NCI-H526 treated with DMSO at 0.1 percent for 48 hours (cell line): ENCODE measurements around the gene SPOCD1.

Source experiments
- DNase-seq: peaks from one replicate; lab custom pipeline; 2025; lab: John Stamatoyannopoulos, UW

Gene SPOCD1

DNA sequence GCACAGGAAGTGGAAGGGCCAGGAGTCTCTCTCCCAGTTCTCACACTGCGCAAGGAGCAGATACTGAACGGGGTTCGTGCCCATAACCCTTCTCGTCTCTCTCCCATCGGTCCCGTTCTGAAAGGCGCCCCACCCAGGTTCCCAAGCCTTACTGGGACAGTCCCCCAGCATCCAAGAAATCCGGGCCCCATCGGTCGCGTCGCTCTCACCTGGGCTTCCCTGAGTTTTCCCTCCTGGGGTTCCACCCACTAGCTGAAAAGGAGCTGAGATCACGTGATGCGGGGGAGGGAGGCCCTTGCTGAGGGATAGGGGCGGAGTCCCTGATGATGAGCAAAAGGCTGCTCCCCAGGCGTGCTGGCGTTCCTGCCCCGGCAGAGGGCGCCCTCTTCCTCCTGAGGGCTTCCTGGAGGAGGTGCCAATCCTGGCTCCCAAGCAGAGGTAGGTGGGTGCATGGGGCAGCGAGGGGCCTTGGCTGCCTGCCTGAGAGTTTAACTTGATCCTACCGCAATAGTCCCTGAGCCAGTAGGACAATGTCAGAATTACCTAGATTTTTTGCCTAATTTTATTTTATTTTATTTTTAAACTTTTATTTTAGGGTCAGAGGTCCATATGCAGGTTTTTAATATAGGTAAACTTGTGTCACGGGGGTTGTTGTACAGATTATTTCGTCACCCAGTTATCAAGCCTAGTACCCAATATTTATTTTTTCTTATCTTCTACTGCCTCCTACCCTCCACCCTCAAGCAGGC, at the start of gene SPOCD1:
TSS of gene SPOCD1 (minus strand) at position 271 of the 749 bp plus-strand sequence. CDS start 689 bp downstream, outside the sequence.
- peak; percentile 52 for DNase-seq

DNA sequence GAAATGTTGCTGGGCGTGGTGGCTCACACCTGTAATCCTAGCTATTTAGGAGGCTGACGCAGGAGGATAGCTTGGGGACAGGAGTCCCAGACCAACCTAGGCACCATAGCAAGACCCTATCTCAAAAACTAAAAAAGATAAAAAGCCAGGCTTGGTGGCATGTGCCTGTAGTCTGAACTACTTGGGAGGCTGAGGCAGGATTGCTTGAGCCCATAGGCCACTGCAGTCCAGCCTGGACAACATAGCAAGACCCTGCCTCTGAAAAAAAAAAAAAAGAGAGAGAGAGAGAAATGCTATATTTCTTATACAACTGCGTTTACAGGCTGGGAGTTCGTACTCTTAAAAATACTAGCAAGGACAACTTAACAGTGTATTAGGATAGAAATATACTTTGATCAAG, 46.2 kb upstream of the SPOCD1 start:
- no peak for DNase-seq

DNA sequence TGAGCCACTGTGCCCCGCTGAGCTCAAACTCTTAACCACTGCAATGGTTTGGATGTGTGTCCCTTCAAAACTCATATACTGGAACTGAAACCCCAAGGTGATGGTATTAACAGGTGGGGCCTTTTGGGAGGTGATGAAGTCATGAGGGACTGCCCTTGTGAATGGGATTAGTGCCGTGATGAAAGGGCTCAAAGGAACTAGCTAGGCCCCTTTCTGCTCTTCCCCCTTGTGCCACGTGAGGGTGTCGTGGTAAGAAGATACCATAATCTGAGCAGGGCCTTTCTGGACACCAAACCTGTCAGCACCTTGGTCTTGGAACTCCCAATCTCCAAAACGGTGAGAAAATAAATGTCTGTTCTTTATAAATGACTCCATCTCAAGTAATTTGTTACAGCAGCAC, 45.5 kb upstream of the SPOCD1 start:
- DNase-seq, result no peak

DNA sequence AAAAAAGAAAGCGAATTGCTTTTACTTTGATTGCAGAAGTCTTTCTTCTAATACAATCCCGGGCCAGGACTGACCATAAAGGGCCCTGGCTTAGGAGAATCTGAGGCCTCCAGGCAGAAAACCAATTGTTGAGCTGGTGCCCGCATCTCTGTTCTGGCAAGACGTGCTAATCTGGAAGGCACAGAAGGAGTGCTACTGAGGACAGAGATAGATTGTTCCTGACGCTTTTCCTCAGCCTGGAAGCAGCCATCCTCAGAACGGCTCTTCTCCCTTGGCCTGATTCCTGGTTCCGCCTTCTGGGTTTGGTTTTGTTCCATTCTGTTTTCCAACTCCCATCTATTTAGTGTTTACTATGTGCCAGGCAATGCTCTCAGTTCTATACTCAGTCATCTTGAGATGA, 44.8 kb upstream of the SPOCD1 start:
- no peak for DNase-seq

DNA sequence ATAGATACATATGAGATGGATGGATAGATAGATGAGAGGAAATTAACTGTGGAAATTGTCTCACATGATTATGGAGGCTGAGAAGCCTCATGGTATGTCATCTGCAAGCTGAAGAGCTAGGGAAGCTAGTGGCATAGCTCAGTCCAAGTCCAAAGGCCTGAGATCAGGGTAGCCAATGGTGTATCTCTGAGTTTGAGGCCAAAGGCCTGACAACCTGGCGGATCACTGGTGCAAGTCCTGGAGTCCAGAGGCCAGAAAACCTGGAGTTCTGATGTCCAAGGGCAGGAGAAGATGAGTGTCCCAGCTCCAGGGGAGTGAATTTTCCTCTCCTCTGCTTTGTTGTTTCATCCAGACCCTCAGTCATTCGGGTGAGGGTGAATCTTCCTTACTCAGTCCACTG, 43.9 kb upstream of the SPOCD1 start:
- no peak for DNase-seq

DNA sequence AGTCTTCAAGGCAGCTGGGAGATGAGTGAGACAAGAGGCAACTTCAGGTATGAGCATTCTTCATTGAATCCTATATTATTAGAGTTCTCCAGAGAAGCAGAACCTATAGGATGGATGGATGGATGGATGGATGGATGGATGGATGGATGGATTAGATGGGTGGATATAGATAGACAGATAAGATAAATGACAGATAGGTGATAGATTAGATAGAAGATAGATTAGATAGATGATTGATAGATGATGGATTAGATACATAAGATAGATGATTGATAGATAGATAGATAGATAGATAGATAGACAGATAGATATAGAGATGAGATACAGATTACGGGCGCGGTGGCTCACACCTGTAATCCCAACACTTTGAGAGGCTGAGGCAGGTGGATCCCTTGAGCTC, 43.2 kb upstream of the SPOCD1 start:
- DNase-seq, result no peak

DNA sequence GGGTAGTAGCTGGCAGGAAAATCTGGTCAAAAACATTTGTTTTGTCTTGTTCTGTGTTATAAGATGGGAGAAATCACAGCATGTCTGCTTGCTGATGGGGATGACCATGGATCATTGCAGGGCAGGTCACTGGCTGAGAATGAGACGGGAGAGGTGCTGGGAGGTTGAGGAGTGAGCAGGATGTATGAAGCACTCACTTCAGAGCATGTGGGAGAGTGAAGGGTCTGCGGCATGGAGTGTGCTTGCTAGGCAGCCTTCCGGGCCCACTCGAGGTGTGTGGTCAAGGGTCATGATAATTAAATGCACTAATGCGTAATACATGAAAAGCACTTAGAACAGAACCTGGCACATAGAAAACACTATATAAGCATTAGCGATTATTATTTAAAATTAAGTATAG, 42.0 kb upstream of the SPOCD1 start:
- DNase-seq, result no peak

DNA sequence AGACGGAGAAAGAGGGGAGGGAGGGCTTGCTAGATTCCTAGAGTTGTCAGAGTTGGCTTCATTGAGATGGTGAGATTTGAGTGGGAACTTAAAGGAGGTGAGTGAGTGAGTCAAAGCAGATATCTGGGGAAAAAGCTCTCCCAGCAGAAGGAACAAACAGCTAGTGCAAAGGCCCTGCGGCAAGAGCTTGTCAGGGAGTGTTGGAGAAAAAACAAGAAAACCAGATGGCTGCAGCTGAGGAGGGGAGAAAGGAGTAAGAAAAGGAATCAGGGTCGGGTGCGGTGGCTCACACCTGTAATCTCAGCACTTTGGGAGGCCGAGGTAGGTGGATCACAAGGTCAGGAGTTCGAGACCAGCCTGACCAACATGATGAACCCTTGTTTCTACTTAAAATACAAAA, 40.3 kb upstream of the SPOCD1 start:
- DNase-seq, result no peak

DNA sequence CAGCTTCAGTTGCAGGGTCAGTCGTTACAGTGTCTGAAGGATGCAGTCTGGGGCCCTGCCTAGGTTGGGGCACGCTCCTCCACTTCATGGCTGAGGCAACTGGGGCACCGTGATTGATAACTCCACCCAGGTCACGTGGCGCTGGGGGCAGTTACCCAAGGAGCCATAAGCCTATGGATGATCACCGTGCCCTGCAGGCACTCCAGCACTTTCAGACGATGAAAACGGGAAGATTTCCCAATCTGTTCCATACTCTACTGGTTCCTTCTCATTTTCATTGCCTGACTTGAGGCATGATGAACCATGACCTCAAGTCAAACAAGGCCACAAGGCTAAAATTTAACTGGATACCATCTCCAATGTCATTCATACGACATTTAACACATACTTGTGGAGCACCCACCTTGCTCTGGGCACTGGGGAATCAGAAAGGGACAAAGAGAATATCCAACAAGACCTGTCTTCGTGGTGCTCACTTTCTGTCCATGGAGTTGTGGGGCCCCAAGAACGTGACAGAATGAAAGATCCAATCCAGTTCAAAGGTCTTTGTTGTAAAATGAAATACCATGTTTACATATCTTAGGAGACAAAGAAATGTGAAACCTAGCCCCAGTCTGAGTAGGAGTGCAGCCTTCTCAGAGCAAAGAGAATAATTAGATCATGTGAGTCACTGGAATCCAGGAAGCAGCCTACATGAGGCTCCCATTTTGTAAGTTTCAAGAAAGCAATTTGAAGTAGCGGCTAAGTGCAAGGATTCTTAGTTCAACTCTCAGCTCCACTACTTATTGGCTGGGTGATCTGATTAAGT, 39.4 kb upstream of the SPOCD1 start:
- no peak for DNase-seq

DNA sequence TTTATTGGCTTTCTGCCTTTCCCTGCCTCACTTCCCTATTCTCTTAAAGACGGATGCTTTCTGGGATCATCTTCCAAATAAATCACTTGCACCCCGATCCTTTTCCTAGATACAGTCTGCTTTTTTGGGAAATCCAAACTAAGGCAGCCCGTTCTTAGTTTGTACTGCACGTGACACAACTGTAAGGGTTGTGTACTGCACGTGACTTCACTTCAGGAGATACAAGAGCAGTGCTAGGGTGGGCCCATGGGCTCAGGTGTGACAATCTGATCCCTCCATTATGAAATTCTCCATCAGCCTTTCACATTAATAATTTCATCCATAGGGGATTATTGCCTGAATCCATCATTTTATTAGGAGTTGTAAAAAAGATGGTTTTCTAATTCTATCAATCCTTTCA, 33.8 kb upstream of the SPOCD1 start:
- DNase-seq, result no peak

DNA sequence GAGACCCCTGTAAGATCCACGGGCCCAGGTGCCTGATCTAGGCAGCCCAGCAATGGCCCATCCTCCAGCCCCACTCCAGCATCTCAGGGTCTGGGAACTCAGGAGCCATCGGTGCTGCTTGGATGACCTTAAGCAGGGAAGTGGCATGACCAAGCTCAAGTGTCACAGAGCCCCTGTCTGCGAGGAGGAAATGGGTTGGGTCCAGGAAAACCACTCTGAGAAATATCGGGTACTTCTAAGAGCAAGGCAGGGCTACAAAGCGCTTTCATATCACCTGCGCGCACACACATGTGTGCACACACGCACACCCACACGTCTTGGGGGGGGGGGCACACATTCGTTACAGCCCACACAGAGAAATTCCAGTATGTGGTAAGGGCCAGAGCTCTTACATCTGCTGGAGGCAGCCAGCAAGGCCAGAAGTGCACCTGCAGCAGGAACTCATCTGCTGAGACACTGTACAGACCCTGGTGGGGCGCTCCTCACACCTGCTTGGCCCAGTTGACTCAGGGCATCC, 32.6 kb upstream of the SPOCD1 start:
- DNase-seq, result no peak

DNA sequence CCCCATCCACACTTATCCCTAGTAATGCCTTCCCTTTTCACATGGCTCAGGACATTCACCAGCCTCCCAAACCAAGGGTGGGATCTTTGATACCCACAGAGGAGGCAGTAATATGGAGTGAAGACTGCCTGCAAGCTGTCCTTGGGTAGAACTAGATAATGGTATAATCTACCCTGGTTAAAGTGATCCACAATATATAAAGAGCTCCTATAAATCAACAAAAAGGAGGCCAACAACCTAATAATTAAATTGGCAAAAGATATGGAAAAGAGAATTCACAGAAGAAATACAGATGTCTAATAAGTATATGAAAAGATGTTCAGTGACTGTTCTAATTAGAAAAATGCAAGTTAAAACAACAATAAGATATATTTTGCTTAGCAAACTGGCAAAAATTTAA, 30.7 kb upstream of the SPOCD1 start:
- DNase-seq, result no peak

DNA sequence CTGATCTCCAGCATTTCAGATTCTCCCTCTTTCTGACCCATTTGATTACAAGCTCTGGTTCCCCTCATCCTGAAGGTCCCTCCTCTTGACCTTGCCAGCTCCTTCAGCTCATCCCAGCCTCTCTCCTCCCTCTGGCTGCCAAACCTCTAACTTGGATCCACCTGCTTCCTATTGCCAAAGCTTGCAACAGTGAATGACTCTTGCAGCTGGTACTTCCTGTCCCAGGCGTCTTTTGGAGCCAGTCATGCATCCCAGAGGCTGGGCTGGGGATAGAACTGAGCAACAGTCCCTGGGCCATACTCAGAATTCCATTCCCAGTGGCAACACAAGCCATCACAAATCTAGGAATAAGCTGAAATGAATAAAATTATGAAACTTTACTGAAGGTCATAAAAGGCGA, 27.7 kb upstream of the SPOCD1 start:
- no peak for DNase-seq

DNA sequence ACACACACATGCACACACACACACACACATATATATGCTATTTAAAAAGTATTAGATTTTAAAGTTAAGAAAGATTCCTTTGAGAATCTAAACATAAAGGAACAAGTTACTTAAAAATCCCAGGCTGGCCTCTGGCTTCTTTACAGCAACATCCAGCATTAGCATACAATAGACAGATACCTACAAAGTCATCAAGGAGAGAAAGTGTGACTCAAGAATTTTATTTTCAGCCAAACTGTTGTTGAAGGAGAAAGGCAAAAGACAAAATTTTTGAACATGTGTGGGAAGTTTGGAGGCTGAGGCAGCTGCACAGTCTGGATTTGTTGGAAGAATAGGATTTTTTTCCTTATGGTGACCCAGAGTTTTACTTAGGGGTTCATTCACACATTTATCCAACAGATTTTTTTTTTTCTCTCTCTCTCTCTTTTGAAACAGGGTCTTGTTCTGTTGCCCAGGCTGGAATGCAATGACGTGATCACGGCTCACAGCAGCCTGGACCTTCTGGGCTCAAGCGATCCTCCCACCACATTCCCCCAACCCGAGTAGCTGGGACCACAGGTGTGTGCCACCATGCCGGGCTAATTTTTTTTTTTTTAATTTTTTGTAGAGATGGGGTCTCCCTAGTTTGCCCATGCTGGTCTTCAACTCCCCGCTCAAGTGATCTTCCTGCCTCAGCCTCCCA, 24.0 kb upstream of the SPOCD1 start:
- no peak for DNase-seq

DNA sequence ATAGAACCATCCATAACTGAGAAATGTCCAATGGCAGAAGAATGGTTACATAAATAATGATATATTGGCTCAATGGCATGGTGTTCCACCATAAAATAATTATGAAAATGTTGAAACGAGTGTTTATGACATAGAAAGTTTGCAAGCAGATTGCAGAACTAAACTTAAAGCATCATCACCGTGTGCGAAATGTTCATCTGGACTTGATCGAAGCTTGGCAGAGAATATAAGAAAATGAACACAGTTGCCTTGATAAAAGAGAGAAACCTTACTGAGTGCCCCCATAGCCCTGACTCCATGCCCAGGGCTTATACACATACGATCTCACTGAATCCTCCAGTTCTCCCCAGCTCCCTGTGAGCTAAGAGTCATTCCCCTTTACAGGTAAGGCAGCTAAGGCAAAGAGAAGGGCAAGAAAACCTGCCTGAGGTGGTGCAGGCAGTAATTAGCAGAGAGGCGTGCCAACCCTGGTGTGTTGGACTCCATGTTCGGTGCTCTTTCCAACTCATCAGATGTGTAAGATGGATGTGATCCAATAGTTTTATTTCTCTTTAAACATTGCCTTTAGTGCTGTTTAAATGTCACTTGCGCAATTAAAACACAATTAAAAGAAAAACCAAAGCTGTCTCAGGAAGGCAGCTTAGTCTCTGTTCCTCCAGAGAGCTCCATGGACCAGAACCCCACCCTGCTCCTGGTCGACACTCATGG, 21.8 kb upstream of the SPOCD1 start:
- DNase-seq, result no peak

DNA sequence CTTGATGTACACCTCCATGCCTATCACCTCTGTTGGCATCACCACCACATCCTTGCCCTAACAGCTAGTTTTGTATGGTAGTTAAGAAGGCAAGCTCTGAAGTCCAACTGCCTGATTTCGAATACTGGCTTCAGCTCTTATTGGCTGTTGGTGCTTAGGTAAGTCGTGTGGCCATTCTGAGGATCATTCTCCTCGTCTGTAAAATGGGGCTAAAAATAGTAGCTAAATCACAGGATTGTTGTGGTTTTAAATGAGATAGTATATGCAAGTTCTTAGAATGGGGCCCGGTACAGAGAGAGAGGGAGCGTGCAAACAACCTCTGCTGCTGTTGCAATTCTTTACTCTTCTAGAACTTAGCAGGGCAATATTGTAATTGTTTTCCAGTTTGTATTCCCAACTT, 20.8 kb upstream of the SPOCD1 start:
- no peak for DNase-seq

DNA sequence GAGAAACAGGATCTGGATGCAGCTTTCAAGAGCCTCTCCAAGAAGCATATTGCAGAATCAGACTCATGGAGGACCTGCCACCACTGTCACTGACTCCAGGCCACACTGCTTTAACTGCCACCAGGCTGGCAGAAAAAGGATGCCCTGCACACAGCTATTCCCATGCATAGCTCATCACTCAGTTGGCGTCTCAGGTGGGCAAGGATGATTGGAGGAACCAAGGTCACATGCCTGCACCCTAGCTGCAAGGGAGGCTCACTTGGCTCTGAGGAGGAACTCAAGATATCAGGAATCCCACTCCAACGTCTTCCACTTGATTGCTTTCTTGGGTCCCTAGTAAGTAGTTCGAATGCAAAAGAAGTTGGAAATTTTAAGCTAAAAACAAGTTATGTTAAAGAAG, 19.6 kb upstream of the SPOCD1 start:
- DNase-seq, result no peak

DNA sequence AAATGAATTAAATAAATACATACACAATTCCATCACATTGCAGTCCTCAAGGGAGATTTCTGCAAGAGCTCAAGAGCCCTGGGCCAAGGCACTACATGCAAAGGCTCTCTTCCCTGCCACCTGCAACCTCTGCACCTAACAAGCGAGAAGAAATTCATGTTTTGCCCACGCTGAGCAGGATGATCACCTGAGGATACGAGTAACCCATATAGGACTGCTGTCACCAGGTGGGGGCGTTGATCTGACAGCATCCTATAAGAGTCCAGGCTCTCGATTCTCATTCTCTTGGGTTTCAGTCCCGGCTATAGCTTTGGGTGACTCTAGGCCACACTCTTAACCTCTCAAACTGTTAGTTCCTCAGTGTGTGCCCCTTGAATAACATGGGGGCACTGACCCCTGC, 18.7 kb upstream of the SPOCD1 start:
- no peak for DNase-seq

DNA sequence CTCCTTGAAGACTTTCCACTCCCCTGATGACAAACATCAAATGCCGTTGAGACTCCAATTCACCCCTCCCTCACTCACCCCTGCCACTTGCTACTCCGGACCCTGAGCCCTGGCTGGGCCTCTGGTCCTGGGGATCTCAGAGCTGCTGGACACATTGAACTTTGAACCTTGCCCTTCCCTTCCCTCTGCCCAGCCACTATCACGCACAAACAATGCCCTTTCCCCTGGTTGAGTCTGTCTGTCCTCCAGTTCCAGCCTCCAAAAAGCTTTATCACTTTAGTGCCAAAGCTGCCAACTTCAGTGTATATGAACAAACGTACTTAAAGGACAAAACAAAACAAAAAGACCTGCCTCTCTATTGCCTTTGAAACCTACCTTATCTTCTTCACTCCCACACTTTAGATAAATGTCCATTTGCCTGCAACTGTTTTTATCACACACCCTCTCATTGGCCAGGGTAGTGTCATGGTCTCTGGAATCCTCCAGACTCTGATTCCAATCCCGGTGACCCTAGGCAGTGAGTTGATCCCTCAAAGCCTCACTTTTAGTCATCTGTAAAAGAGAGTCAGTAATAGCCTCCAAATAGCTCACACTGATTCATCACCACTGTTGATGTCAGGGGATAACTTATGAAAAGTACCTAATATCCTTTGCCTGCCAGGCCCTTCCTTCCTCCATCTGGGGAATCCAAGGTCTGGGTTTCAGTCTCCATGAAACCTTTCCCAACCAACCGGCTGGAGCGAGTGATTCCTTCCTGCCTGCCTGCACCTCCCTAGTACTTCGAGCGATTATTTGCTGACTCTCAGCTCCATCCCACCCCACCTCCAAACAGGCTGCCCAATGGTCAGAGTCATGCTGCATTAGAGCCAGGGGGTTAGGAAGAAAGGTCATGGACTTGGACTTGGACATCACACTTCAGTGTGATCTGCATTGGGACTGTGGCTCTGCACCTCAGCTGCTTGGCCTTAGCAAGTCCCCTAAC, 15.9 kb upstream of the SPOCD1 start:
- DNase-seq, result no peak

DNA sequence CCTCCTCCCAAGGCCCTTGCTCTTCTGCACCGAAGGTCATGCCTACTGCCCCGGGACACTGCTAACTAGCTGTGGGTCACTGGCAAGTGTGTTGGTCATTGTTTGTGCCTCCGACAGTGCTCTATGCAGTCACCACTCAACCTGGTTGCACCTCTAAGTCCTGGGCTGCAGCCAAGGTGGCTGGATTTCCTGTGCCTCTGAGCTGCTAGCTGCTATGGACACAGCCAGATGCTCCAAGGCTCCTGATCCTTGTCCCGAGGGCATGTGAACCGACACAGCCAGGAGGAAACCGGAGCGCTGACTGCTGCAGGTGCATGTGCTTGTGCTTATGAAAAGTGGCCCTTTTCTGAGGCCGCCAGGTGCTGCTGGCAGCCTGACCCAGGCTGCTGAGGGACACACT, 14.7 kb upstream of the SPOCD1 start:
- peak; percentile 23 for DNase-seq

DNA sequence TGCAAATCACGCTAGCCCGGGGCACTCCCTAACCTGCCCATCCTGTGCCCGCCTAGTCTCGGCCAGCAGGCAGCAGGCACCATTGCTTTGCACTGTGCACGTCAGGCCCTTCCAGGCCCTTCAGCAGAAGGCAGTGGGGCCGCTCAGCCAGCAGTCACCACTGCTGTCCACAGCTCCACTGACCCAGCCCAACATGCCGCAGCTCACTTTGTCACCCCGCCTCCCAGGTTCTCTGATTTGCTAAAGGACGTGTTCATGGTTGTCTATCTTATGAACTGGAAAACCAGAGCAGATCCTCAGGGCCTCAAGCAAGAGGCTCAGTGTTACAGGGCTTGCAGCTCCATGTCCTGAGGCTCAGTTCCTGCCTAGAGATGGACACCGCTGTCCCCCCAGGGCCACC, 14.2 kb upstream of the SPOCD1 start:
- no peak for DNase-seq
